H1 (cell line): ENCODE results near the gene ELMO1. TPM values are rescaled to one million over a fixed set of nuclear protein-coding genes. Genes with fewer than 3 reads are reported as not detected.

Source experiments
- CEBPB ChIP-seq: IDR thresholded peaks from 2 replicates; pipeline ENCODE4 v1.6.1; 2012; ENCODE audit warnings: low read depth, low read length
- CHD1 ChIP-seq: IDR thresholded peaks from 2 replicates; pipeline ENCODE4 v1.6.1; 2012; ENCODE audit warnings: low read depth, low read length, improper control_type of control experiment
- CHD2 ChIP-seq: IDR thresholded peaks from 2 replicates; pipeline ENCODE4 v1.6.1; 2012; ENCODE audit warnings: low read length, improper control_type of control experiment
- KDM4A ChIP-seq: IDR thresholded peaks from one replicate; pipeline ENCODE4 v1.7.1; 2012; ENCODE audit warnings: low read depth, mild to moderate bottlenecking, moderate library complexity, low read length, inconsistent platforms; ENCODE audit not compliant: severe bottlenecking
- PHF8 ChIP-seq: fragments of 200-600 bp; sonication (generic); conservative IDR thresholded peaks from 2 replicates; pipeline ENCODE4 v1.7.1; 2012; ENCODE audit warnings: low read depth, mild to moderate bottlenecking, inconsistent platforms, low read length, moderate library complexity
- SP2 ChIP-seq: IDR thresholded peaks from 2 replicates; pipeline ENCODE4 v1.6.1; 2012; ENCODE audit warnings: mild to moderate bottlenecking, low read length, inconsistent platforms
- TAF7 ChIP-seq: optimal IDR thresholded peaks from 2 replicates; pipeline ENCODE3; 2011; ENCODE audit warnings: low read depth, mild to moderate bottlenecking, inconsistent platforms, low read length, moderate library complexity, borderline replicate concordance
- TCF12 ChIP-seq: IDR thresholded peaks from 2 replicates; pipeline ENCODE4 v1.6.1; 2011; ENCODE audit warnings: low read depth, mild to moderate bottlenecking, low read length
- polyA plus RNA-seq, 7 experiments: library from polyadenylated mRNA; depleted of rRNA in 3 of 7; stranded (reverse) in 5 of 7; unstranded in 2 of 7; fragments of >200 nt in 5 of 7; fragments of 200-250 nt in 2 of 7; gene quantifications; 1 replicate in 5 of 7; 2 replicates in 1 of 7; 4 replicates in 1 of 7; pipeline versions ENCODE4 v1.2.1 to v1.2.3, GENCODE V29; 2011 to 2013; ENCODE audit warnings: missing spikeins in 2 of 7, mixed read lengths in 2 of 7
- total RNA-seq: library from RNA; stranded (reverse); fragmentation: NEBNext Ultra II Directional; extraction: Animal tissue kit (Norgen Biotek cat#: 25700); gene quantifications from 2 replicates; pipeline ENCODE4 v1.2.1, GENCODE V29; 2021

Gene ELMO1
- total and polyA plus RNA-seq, 2 of the 8 experiments (the other 6 are each of a cell fraction or from before 2014, with no cell fraction given): 18.4 to 21.0 TPM

DNA sequence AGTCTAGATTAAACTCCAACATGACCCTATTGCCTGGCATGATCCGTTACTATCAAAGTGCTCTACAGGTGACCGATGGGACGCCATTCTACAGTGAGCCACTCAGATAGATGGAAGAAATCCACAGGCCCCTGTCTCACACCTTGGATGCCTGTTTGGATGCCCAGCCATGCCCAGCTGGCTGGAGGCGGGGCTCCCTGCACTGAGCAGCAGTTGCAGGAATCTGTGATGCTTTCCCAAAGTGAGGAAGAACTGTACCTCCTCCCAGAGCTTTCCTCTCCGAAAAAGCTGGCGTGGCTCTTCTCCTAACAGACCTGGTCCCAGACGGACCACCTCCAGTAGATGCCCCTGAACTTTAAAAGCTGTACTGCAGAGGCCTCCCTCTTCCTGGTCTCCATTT is 253.3 kb downstream of the ELMO1 start (continued):
- TF ChIP-seq CHD1: no peak
- TF ChIP-seq CEBPB: no peak
- TF ChIP-seq TCF12: no peak
- TF ChIP-seq PHF8: no peak
- TF ChIP-seq CHD2: no peak
- no peak for TF ChIP-seq SP2
- no peak for TF ChIP-seq KDM4A
- no peak for TF ChIP-seq TAF7
